Testis (tissue), 3 donors: ENCODE results near the gene HHIPL1. TPM values are rescaled to one million over a fixed set of nuclear protein-coding genes. Genes with fewer than 3 reads are reported as not detected.

ENCODE experiments used
- DNase-seq: peaks from one replicate; pipeline ENCODE4 v3.0.0-alpha.2; 2019
- H3K27ac ChIP-seq, 2 donors: fragments of 200-600 bp; sonication (generic); one replicate each; pipeline ENCODE4 v1.5.1; 2019
- H3K27me3 ChIP-seq: fragments of 200-600 bp; sonication (generic); one replicate; pipeline ENCODE4 v1.5.1; 2019
- H3K36me3 ChIP-seq: fragments of 200-600 bp; sonication (generic); one replicate; pipeline ENCODE4 v1.5.1; 2017; ENCODE audit warnings: low read depth; ENCODE audit errors: missing control alignments
- H3K4me1 ChIP-seq: fragments of 200-600 bp; sonication (generic); one replicate; pipeline ENCODE4 v1.5.1; 2019
- H3K4me3 ChIP-seq, 2 donors: fragments of 200-600 bp; sonication (generic); one replicate each; pipeline ENCODE4 v1.5.1; 2017 to 2019
- H3K9me3 ChIP-seq: fragments of 200-600 bp; sonication (generic); one replicate; pipeline ENCODE4 v1.5.1; 2017
- POLR2A ChIP-seq: fragments of 450-650 bp; IDR thresholded peaks from one replicate; pipeline ENCODE4 v1.6.1; 2017; ENCODE audit warnings: antibody characterized with exemption, mild to moderate bottlenecking, moderate library complexity
- WGBS, 2 donors: methylation state at CpG; one replicate each; pipeline ENCODE4 v1.1.5; 2018; 5-methylcytosine and 5-hydroxymethylcytosine counted together
- intact Hi-C: fragments of 100-400 bp; cut with DNase I; formaldehyde crosslinking; loops from one replicate; pipeline ENCODE4 v1.15.1; 2023; ENCODE audit warnings: low total_unique reads
- polyA plus RNA-seq: library from polyadenylated mRNA; stranded (reverse); fragments of 350-450 nt; fragmentation: Illumina TruSeq; extraction: RNeasy Lipid Tissue Mini Kit (QIAGEN cat#74804); gene quantifications from one replicate; pipeline ENCODE4 v1.2.3, GENCODE V29; 2014; ENCODE audit warnings: low read depth, low replicate concordance; ENCODE audit not compliant: insufficient read depth
- total RNA-seq, 2 donors: library from RNA; depleted of rRNA; stranded (reverse); fragments of >200 nt; gene quantifications; one replicate each; pipeline ENCODE4 v1.2.3, GENCODE V29; 2016
- TF ChIP-seq, protein P1 (sequence below), 3 experiments: fragments of 450-650 bp in 2 of 3; fragments of 200-600 bp in 1 of 3; sonication (generic) in 1 of 3; IDR thresholded peaks; one replicate each; pipeline ENCODE4 v1.5.1; 2016 to 2019; ENCODE audit warnings: antibody characterized with exemption in 3 of 3, mild to moderate bottlenecking in 2 of 3, moderate library complexity in 1 of 3

The HHIPL1 gene
- total and polyA plus RNA-seq, 3 donors from 2014 or later, result 1.0 to 3.9 (median 2.7) TPM

DNA sequence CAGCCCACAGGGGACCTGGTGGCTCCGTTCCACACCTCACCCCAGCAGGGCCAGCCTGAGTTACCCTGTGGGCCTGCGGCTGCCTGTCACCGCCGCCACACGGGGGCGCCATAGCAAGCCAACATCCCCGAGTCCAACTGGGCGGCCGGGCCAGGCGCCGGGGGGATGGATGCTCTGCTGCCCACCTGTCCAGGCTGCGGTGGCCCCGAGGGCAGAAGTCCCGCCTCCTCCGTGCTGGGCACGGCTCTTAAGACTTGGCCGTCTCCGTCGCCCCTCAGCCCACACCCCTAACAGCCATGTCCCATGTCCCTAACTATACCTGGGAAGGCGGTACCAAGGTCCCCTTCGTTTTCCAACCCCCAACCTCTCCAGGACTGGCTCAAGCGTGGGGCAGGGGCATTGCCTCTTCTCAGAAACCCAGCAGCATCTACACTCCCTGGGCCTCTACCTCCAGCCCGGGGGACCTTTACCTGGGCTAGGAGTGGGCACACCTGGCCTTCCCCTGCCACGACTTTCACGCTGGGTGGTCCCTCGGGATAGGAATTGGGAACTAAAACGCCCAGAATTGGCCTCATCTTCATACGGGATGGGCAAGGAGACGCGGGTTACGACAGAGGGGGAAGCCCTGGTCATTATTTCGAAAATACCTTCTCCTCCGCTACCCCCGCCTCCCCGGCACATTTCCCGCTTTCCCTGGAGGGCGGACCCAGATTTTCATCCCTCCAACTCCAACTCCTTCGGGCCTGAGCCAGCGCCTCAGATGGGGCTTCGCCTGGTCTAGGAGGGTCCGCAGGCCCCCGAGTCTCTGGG, 38.1 kb downstream of the HHIPL1 start:
- Histone ChIP-seq H3K4me1 (peaks cover 9% of the 10 kb centered on the region), H3K27me3 (no peaks in the 10 kb centered on the region), H3K27ac (peak overlapping the region; percentile 77 to 88), H3K9me3 (no peaks in the 10 kb centered on the region), H3K4me3 (peak overlapping the region; percentile 70 to 95), H3K36me3 (no peaks in the 10 kb centered on the region)
- WGBS, 2 donors, result 0 to 2% methylated on average over 5 to 42 of the region's 42 CpGs
- peak; percentile 90 for DNase-seq
- intact Hi-C loops, result no loop called here
- no peak for TF ChIP-seq POLR2A
- TF ChIP-seq, protein P1, sequence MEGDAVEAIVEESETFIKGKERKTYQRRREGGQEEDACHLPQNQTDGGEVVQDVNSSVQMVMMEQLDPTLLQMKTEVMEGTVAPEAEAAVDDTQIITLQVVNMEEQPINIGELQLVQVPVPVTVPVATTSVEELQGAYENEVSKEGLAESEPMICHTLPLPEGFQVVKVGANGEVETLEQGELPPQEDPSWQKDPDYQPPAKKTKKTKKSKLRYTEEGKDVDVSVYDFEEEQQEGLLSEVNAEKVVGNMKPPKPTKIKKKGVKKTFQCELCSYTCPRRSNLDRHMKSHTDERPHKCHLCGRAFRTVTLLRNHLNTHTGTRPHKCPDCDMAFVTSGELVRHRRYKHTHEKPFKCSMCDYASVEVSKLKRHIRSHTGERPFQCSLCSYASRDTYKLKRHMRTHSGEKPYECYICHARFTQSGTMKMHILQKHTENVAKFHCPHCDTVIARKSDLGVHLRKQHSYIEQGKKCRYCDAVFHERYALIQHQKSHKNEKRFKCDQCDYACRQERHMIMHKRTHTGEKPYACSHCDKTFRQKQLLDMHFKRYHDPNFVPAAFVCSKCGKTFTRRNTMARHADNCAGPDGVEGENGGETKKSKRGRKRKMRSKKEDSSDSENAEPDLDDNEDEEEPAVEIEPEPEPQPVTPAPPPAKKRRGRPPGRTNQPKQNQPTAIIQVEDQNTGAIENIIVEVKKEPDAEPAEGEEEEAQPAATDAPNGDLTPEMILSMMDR (IDR thresholded peaks at IDR 0.05), result peak; percentile 80 to 95 (median 85)

DNA sequence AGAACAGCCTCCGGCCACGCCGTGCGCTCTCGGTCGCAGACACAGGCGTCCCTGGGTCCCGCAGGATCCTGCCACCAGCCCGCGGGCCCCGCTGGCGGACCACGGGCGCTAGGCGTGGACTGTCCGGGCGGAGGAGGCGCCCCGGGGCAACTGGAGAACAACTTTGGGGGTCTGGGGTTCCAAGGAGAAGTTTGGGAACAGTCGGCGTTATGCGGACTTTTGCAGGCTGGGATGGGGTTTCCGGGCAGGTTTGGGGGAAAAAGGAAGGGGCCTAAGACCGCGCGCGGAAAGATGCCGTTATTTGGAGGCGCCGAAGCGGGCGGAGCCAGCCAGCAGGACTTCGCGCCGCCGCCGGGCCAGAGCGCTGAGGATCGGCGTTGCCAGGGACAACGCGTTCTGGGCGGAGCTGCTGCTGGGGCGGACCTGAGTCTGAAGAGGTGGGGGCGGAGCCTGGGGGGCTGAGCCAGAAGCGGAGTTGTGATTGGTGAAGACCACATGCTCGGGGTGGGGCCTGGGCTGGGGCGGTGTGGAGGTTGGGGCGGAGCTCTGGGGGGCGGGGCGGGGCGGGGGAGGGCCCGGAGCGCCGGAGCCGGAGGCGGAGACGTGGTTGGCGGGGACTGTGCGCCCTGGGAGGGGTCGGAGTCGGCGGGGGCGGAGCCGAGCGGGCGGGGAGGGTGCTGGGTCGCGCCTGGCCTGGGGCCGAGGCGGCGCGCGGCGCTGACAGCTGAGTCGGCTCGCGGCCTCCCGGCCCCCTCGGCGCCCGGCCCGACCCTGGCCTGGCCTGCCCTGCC, 38.9 kb downstream of the HHIPL1 start, which contains the start of gene CYP46A1:
Gene CYP46A1 (plus strand): TSS at position 680 of the 791 bp plus-strand sequence. CDS start 120 bp downstream, outside the sequence.
- peak within 1 kb of the TSS; percentile 77 to 88 for H3K27ac ChIP-seq
- no peaks in the 10 kb centered on the region for H3K27me3 ChIP-seq
- WGBS, 2 donors, result 0 to 1% methylated on average over 16 to 45 of the region's 83 CpGs
- peak within 1 kb of the TSS; percentile 70 to 95 for H3K4me3 ChIP-seq
- intact Hi-C loops, result no loop called here
- peaks cover 9% of the 10 kb centered on the region for H3K4me1 ChIP-seq
- H3K9me3 ChIP-seq, result no peaks in the 10 kb centered on the region
- no peak for TF ChIP-seq POLR2A
- TF ChIP-seq, protein P1 (IDR thresholded peaks at IDR 0.05), result peak in 2 of 3 experiments; percentile 10 to 16
- DNase-seq, result peak; percentile 100
- H3K36me3 ChIP-seq, result no peaks in the 10 kb centered on the region

DNA sequence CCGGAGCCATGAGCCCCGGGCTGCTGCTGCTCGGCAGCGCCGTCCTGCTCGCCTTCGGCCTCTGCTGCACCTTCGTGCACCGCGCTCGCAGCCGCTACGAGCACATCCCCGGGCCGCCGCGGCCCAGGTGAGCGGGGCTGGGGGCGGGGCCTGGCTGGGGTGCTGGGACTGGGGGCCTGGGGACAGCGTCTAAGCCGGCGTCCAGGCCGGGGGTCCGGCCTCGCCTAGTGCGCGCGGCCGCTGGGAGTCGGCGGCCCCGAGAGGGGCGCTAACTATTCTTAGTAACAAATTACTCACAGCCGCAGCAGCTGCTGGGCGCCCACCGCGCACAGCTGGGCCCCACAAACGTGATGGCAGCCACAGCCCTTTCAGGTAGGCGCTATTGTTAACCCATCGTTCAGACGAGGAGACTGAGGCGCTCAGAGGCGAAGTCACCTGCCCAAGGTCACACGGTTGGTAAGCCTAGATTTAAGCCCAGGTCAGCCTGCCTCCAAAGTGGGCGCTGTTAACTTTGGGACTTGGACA, 39.5 kb downstream of the HHIPL1 start:
- peaks cover 9% of the 10 kb centered on the region for H3K4me1 ChIP-seq
- no peaks in the 10 kb centered on the region for H3K27me3 ChIP-seq
- no peak for DNase-seq
- peak overlapping the region in 1 of 2 donors; percentile 36 for H3K27ac ChIP-seq
- H3K9me3 ChIP-seq, result no peaks in the 10 kb centered on the region
- H3K36me3 ChIP-seq, result no peaks in the 10 kb centered on the region
- WGBS, 2 donors, result 3 to 38% methylated on average over 3 to 43 of the region's 45 CpGs
- TF ChIP-seq POLR2A, result no peak
- TF ChIP-seq, protein P1 (IDR thresholded peaks at IDR 0.05), result no peak
- peak overlapping the region; percentile 61 to 66 for H3K4me3 ChIP-seq
- intact Hi-C loops, result no loop called here

DNA sequence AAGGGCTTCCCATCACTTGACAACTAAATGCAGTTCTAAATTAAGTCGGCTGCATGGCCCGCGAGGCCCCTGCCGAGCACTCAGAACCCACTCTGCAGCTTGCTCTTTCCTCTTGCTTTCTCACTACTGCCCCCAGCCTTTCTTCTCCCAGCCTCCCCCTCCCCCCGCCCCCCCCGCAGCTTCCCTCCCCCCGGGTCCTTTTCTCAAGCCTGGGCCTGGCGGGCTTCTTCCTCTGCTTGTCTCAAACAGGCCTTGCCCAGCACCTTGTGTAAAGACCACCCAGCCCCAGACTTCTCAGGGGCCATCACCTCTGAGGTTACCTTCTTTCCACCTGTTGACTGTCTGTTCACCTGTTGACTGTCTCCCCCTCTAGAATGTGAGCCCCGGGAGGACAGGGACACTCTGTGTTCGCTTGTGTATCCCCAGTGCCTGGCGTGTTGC, 40.2 kb downstream of the HHIPL1 start:
- Histone ChIP-seq H3K27ac (no peak overlapping the region), H3K9me3 (no peaks in the 10 kb centered on the region), H3K4me3 (no peak overlapping the region), H3K4me1 (peaks cover 9% of the 10 kb centered on the region), H3K36me3 (no peaks in the 10 kb centered on the region), H3K27me3 (no peaks in the 10 kb centered on the region)
- no peak for DNase-seq
- TF ChIP-seq, protein P1 (IDR thresholded peaks at IDR 0.05), result no peak
- TF ChIP-seq POLR2A, result no peak
- intact Hi-C loops, result no loop called here
- 43 to 58% methylated on average over 10 to 11 of the region's 11 CpGs for WGBS, 2 donors
